ENCODE measurements around the gene DISP1.

DNA sequence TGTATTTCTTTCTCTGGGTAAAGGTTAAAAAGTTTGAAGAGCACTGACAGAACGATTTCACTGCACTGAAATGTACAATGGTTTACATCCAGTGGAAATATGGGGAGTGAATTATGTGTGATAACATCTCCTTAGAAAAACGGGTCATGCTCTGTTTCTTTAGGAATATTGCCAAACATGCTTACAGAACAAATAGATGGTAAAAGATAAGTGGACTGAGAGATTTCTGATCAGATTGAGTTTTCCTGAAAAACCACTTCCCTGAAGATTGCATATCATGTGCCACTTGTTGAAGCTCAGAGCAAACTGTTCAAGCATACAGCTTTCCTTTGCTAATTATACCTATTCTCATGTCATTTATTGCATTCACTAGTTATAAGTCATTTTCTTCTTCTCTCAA lies 29.9 kb upstream of the DISP1 start:
- TF ChIP-seq EZH2 (IDR thresholded peaks at IDR 0.05) (no peak), POLR2AphosphoS5 (IDR thresholded peaks at IDR 0.05; ENCODE audit: borderline replicate concordance, low read depth, low read length) (no peak), FOXP2 (optimal IDR thresholded peaks at IDR 0.05; ENCODE audit: control extremely low read depth, extremely low read length, insufficient read depth) (no peak)
